ENCODE results near the gene TMEM38B. TPM values are rescaled to one million over a fixed set of nuclear protein-coding genes. Genes with fewer than 3 reads are reported as not detected.

The TMEM38B gene
- polyA plus RNA-seq, 1 donor from 2014 or later = 30.9 TPM

GRCh38 chr9:105647595-105648349 lies 46.6 kb upstream of the TMEM38B start:
- Histone ChIP-seq H3K79me2 (replicated peaks; ENCODE audit: insufficient read depth, low read length) (no peaks in the 10 kb centered on the region), H3F3A (ENCODE audit: insufficient read depth, low read length, poor library complexity, severe bottlenecking) (no peaks in the 10 kb centered on the region), H3K9me3 (ENCODE audit: low read length) (no peaks in the 10 kb centered on the region), H3K4me2 (ENCODE audit: low read length) (no peak overlapping the region), H4K20me1 (ENCODE audit: insufficient read depth) (no peaks in the 10 kb centered on the region), H3K9me2 (ENCODE audit: insufficient read depth, low read length) (no peaks in the 10 kb centered on the region), H3K36me3 (ENCODE audit: insufficient read depth, low read length) (no peaks in the 10 kb centered on the region), H3K27me3 (ENCODE audit: insufficient read depth, low read depth, low read length) (no peaks in the 10 kb centered on the region), H3K27ac (ENCODE audit: low read length) (no peak overlapping the region), H3K9ac (ENCODE audit: low read length) (no peak overlapping the region), H2AFZ (ENCODE audit: low read depth, low read length) (no peak overlapping the region), H3K4me3 (ENCODE audit: low read length) (no peak overlapping the region)
- no peak for TF ChIP-seq TAF1 (IDR thresholded peaks at IDR 0.05; ENCODE audit: low read depth)
- TF ChIP-seq, protein P1, sequence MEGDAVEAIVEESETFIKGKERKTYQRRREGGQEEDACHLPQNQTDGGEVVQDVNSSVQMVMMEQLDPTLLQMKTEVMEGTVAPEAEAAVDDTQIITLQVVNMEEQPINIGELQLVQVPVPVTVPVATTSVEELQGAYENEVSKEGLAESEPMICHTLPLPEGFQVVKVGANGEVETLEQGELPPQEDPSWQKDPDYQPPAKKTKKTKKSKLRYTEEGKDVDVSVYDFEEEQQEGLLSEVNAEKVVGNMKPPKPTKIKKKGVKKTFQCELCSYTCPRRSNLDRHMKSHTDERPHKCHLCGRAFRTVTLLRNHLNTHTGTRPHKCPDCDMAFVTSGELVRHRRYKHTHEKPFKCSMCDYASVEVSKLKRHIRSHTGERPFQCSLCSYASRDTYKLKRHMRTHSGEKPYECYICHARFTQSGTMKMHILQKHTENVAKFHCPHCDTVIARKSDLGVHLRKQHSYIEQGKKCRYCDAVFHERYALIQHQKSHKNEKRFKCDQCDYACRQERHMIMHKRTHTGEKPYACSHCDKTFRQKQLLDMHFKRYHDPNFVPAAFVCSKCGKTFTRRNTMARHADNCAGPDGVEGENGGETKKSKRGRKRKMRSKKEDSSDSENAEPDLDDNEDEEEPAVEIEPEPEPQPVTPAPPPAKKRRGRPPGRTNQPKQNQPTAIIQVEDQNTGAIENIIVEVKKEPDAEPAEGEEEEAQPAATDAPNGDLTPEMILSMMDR (IDR thresholded peaks at IDR 0.05; ENCODE audit: poor library complexity, severe bottlenecking) = no peak
- no peak for TF ChIP-seq REST (IDR thresholded peaks at IDR 0.05; ENCODE audit: borderline replicate concordance)
- no peak for TF ChIP-seq EP300 (conservative IDR thresholded peaks at IDR 0.05; ENCODE audit: poor library complexity, severe bottlenecking)
- no peak for TF ChIP-seq POLR2AphosphoS5 (IDR thresholded peaks at IDR 0.05)
- TF ChIP-seq MXI1 (conservative IDR thresholded peaks at IDR 0.05; ENCODE audit: poor library complexity, severe bottlenecking) = no peak
- no peak for TF ChIP-seq SMC3 (conservative IDR thresholded peaks at IDR 0.05; ENCODE audit: poor library complexity)
- no peak for TF ChIP-seq RAD21 (conservative IDR thresholded peaks at IDR 0.05)
- no peak for TF ChIP-seq EZH2 (IDR thresholded peaks at IDR 0.05; ENCODE audit: borderline replicate concordance, insufficient read depth, low read length, poor library complexity, severe bottlenecking)

DNA sequence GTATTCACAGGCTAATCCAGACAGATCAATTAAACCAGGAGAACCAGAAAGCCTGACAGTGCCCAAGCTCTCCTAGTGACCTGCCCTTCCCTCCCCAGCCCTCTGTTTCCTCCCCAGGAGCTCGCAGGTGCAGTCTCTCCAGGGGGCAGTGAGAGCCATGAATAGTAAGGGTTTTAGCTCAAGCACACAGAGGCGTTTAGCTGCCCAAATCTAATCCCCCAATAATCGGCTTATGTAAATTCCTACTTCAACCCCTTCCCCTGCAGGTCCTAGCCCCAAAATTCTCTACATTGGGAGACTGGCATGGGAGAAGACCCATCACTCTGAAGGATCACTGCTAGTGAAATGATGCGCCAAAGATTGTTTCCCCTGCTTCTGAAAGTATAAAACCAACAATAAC lies 42.5 kb upstream of the TMEM38B start:
- Histone ChIP-seq H3K36me3 (ENCODE audit: insufficient read depth, low read length) (no peaks in the 10 kb centered on the region), H3F3A (ENCODE audit: insufficient read depth, low read length, poor library complexity, severe bottlenecking) (no peaks in the 10 kb centered on the region), H4K20me1 (ENCODE audit: insufficient read depth) (no peaks in the 10 kb centered on the region), H3K9ac (ENCODE audit: low read length) (no peak overlapping the region), H3K4me2 (ENCODE audit: low read length) (no peak overlapping the region), H3K27me3 (ENCODE audit: insufficient read depth, low read depth, low read length) (peaks cover 24% of the 10 kb centered on the region), H3K27ac (ENCODE audit: low read length) (no peak overlapping the region), H3K9me3 (ENCODE audit: low read length) (no peaks in the 10 kb centered on the region), H2AFZ (ENCODE audit: low read depth, low read length) (no peak overlapping the region), H3K79me2 (replicated peaks; ENCODE audit: insufficient read depth, low read length) (no peaks in the 10 kb centered on the region), H3K4me3 (ENCODE audit: low read length) (no peak overlapping the region), H3K9me2 (ENCODE audit: insufficient read depth, low read length) (no peaks in the 10 kb centered on the region)
- TF ChIP-seq EP300 (conservative IDR thresholded peaks at IDR 0.05; ENCODE audit: poor library complexity, severe bottlenecking) (no peak), REST (IDR thresholded peaks at IDR 0.05; ENCODE audit: borderline replicate concordance) (no peak), EZH2 (IDR thresholded peaks at IDR 0.05; ENCODE audit: borderline replicate concordance, insufficient read depth, low read length, poor library complexity, severe bottlenecking) (no peak)

Data from neural cell (in vitro differentiated cells).